Natural killer cell (primary cell): Measurements from ENCODE around the gene ZNF219. TPM values are rescaled to one million over a fixed set of nuclear protein-coding genes. Genes with fewer than 3 reads are reported as not detected.

Experiments
- ATAC-seq, 3 donors: fragments of 150-1000 bp in 2 of 3; fragments of 200-7000 bp in 1 of 3; cut with Tn5 transposase; 1 replicate in 1 of 3; 2 replicates in 2 of 3; pipeline ENCODE4 v1.10.0; 2021; ENCODE audit warnings: mild to moderate bottlenecking in 2 of 3, moderate library complexity in 2 of 3
- DNase-seq, 2 donors: peaks; one replicate each; pipeline versions ENCODE4 v3.0.0 to v3.0.0-alpha.2; 2013 to 2021; ENCODE audit warnings: mixed read lengths in 1 of 2
- H3K27ac ChIP-seq: one replicate; pipeline ENCODE4 v1.5.1; 2013; ENCODE audit warnings: mild to moderate bottlenecking, low read length
- H3K27me3 ChIP-seq: one replicate; pipeline ENCODE4 v1.6.1; 2013; ENCODE audit warnings: low read length; ENCODE audit not compliant: control insufficient read depth, insufficient read depth
- H3K36me3 ChIP-seq: one replicate; pipeline ENCODE4 v1.6.1; 2013; ENCODE audit warnings: low read length; ENCODE audit not compliant: control insufficient read depth, insufficient read depth
- H3K4me1 ChIP-seq: one replicate; pipeline ENCODE4 v1.6.1; 2013; ENCODE audit warnings: low read length; ENCODE audit not compliant: control insufficient read depth, insufficient read depth
- H3K4me3 ChIP-seq: one replicate; pipeline ENCODE4 v1.5.1; 2013; ENCODE audit warnings: low read length
- H3K9me3 ChIP-seq: one replicate; pipeline ENCODE4 v1.6.1; 2013; ENCODE audit warnings: low read length; ENCODE audit not compliant: control insufficient read depth, insufficient read depth
- H3K27ac Mint-ChIP-seq, 2 donors: one replicate each; pipeline ENCODE4 v1.8.0; 2022; ENCODE audit warnings: mild to moderate bottlenecking in 2 of 2, mixed read lengths in 2 of 2, moderate library complexity in 1 of 2
- H3K27me3 Mint-ChIP-seq, 2 donors: one replicate each; pipeline ENCODE4 v1.8.0; 2022; ENCODE audit warnings: low read depth in 2 of 2, mixed read lengths in 2 of 2
- H3K36me3 Mint-ChIP-seq: one replicate; pipeline ENCODE4 v1.8.0; 2022; ENCODE audit warnings: mixed read lengths
- H3K4me1 Mint-ChIP-seq, 2 donors: one replicate each; pipeline ENCODE4 v1.8.0; 2022; ENCODE audit warnings: mixed read lengths in 2 of 2
- H3K4me3 Mint-ChIP-seq: one replicate; pipeline ENCODE4 v1.8.0; 2022; ENCODE audit warnings: mild to moderate bottlenecking, moderate library complexity, mixed read lengths
- H3K9me3 Mint-ChIP-seq, 2 donors: one replicate each; pipeline ENCODE4 v1.8.0; 2022; ENCODE audit warnings: mixed read lengths in 2 of 2
- CTCF ChIP-seq: fragments of 200-600 bp; IDR thresholded peaks from one replicate; pipeline ENCODE4 v1.8.0; 2022; ENCODE audit warnings: antibody characterized with exemption
- WGBS: methylation state at CpG from one replicate; pipeline ENCODE4 v1.1.7; 2013; ENCODE audit warnings: missing lambda C conversion rate; ENCODE audit not compliant: insufficient coverage; 5-methylcytosine and 5-hydroxymethylcytosine counted together
- intact Hi-C: fragments of 100-400 bp; cut with micrococcal nuclease; formaldehyde crosslinking; loops from one replicate; pipeline ENCODE4 v1.14.2; 2022
- total RNA-seq, 4 donors: library from RNA; stranded (reverse); fragments of 120-200 nt in 1 of 4; gene quantifications; one replicate each; pipeline versions ENCODE4 v1.2.3 to v1.2.4, GENCODE V29; 2013 to 2022

Gene ZNF219
- total RNA-seq, 3 donors from 2014 or later (not counting 1 experiment from before 2014, with no cell fraction given): 5.6 to 8.4 (median 7.7) TPM

GRCh38 chr14:21074398-21075272 lies 23.8 kb downstream of the ZNF219 start:
- no peak for ATAC-seq
- H3K27me3 Mint-ChIP-seq: peaks cover 31 to 32% of the 10 kb centered on the region in 2 donors
- intact Hi-C loops: no loop called here
- WGBS: 94% methylated on average over 26 of the region's 26 CpGs
- no peak overlapping the region for H3K4me3 ChIP-seq
- H3K27ac Mint-ChIP-seq: peak overlapping the region in 1 of 2 donors; percentile 47
- H3K27ac ChIP-seq: no peak overlapping the region
- H3K9me3 ChIP-seq: no peaks in the 10 kb centered on the region
- peaks cover 25% of the 10 kb centered on the region for H3K27me3 ChIP-seq
- no peaks in the 10 kb centered on the region for H3K36me3 ChIP-seq
- DNase-seq: no peak
- no peak overlapping the region for H3K4me3 Mint-ChIP-seq
- H3K4me1 ChIP-seq: peaks cover 32% of the 10 kb centered on the region
- no peaks in the 10 kb centered on the region for H3K9me3 Mint-ChIP-seq
- TF ChIP-seq CTCF: no peak
- peaks cover 18 to 26% of the 10 kb centered on the region in 2 donors for H3K4me1 Mint-ChIP-seq
- no peaks in the 10 kb centered on the region for H3K36me3 Mint-ChIP-seq

- ATAC-seq (no peak), DNase-seq (no peak)
- H3K27me3 ChIP-seq: peaks cover 32% of the 10 kb centered on the region
- H3K27me3 Mint-ChIP-seq: peaks cover 38 to 39% of the 10 kb centered on the region in 2 donors
- H3K4me1 ChIP-seq: peaks cover 39% of the 10 kb centered on the region
- no peak overlapping the region for H3K27ac Mint-ChIP-seq
- H3K27ac ChIP-seq: no peak overlapping the region
- no peak for TF ChIP-seq CTCF
- no peaks in the 10 kb centered on the region for H3K9me3 Mint-ChIP-seq
- H3K36me3 ChIP-seq: no peaks in the 10 kb centered on the region
- 91% methylated on average over 9 of the region's 9 CpGs for WGBS
- H3K4me3 ChIP-seq: no peak overlapping the region
- H3K4me3 Mint-ChIP-seq: no peak overlapping the region
- no peaks in the 10 kb centered on the region for H3K36me3 Mint-ChIP-seq
- H3K9me3 ChIP-seq: no peaks in the 10 kb centered on the region
- H3K4me1 Mint-ChIP-seq: peaks cover 25 to 34% of the 10 kb centered on the region in 2 donors
- intact Hi-C loops: no loop called here
Observed at GRCh38 chr14:21073921-21074320, 24.5 kb downstream of the ZNF219 start.

GRCh38 chr14:21072781-21073339 lies 25.6 kb downstream of the ZNF219 start:
- DNase-seq (no peak), ATAC-seq (no peak)
- Histone ChIP-seq H3K4me1 (peaks cover 44% of the 10 kb centered on the region), H3K27me3 (peaks cover 37% of the 10 kb centered on the region), H3K27ac (no peak overlapping the region), H3K36me3 (no peaks in the 10 kb centered on the region), H3K4me3 (no peak overlapping the region), H3K9me3 (no peaks in the 10 kb centered on the region)
- intact Hi-C loops: no loop called here
- Mint-ChIP-seq H3K4me3 (peak overlapping the region; percentile 89), H3K9me3 (no peaks in the 10 kb centered on the region), H3K27ac (no peak overlapping the region), H3K4me1 (peaks cover 31 to 41% of the 10 kb centered on the region in 2 donors), H3K36me3 (no peaks in the 10 kb centered on the region), H3K27me3 (peaks cover 47 to 50% of the 10 kb centered on the region in 2 donors)
- 84% methylated on average over 9 of the region's 9 CpGs for WGBS
- no peak for TF ChIP-seq CTCF
